NOMO-1 (cell line): Measurements from ENCODE around the gene ABITRAM.

ENCODE experiments used
- DNase-seq, 2 experiments: peaks; one replicate each; lab custom pipeline; 2025; ENCODE audit not compliant: unreplicated experiment in 2 of 2; lab: John Stamatoyannopoulos, UW

ABITRAM gene

DNA sequence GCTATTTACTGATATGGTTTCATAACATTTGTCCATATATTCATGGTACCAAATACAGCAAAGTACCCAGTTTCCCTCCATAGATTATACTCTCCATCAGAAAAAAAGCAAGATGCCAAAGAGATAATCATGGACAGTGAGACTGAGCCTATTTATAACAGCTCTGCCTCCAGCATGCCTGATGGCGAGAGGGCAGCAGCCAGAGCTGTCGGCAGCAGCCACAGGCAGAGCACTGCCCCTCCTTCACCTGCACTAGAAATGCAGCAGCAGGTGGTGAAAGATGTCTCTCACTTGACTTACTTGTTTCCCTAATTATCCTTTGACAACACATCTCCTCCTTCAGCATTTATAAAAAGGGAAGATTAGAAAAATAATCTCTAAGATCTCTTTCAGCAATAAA is 46.7 kb downstream of the ABITRAM start:
- DNase-seq = no peak

DNA sequence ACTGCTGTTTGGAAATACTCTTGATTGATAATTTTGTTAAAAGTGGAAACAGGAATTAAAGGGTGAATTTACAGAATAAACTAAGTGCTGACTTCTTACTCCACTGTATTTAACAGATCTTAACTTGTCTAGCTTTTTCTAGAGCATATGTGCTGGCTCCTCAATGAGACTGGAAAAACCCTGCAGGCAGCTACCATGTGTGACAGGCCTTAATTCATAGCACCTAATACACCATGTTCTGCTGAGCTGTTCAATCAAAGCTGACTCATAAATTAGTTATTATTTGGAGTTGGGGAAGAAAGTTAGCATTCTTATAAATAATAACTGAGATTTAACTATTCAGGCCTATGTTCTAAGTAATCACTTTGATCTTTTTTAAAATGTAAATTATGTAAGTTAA is 49.7 kb downstream of the ABITRAM start:
- DNase-seq = no peak
